ENCODE results near the gene RARB. TPM values are rescaled to one million over a fixed set of nuclear protein-coding genes. Genes with fewer than 3 reads are reported as not detected.

Gene RARB
- total and polyA plus RNA-seq, 2 experiments from 2014 or later, result 0.14 to 0.42 TPM

GRCh38 chr3:25381083-25381482 is 47.0 kb upstream of the RARB start (continued):
- no peak for TF ChIP-seq REST (IDR thresholded peaks at IDR 0.05; ENCODE audit: unreplicated experiment)

GRCh38 chr3:25384471-25384870 is 43.6 kb upstream of the RARB start:
- H3K27ac Mint-ChIP-seq, result no peak overlapping the region
- H2AFZ ChIP-seq, result no peak overlapping the region
- DNase-seq (ENCODE audit: low spot score), result no peak
- H3K4me2 ChIP-seq, result no peak overlapping the region
- ATAC-seq, result no peak
- no peaks in the 10 kb centered on the region for H3K9me3 Mint-ChIP-seq
- H3K36me3 ChIP-seq (ENCODE audit: insufficient read depth), result no peaks in the 10 kb centered on the region
- H3K4me1 Mint-ChIP-seq, result peaks cover 2% of the 10 kb centered on the region; the same call in 2 of the 3 replicates
- peaks cover 2% of the 10 kb centered on the region for H3K27me3 Mint-ChIP-seq (ENCODE audit: insufficient read depth, low read depth, poor library complexity)
- no peaks in the 10 kb centered on the region for H3F3A ChIP-seq (replicated peaks; ENCODE audit: low read depth)
- no peaks in the 10 kb centered on the region for H3K27me3 ChIP-seq (ENCODE audit: insufficient read depth)
- no peak overlapping the region for H3K27ac ChIP-seq (ENCODE audit: low read depth)
- no peak overlapping the region for H3K4me3 Mint-ChIP-seq
- H4K20me1 ChIP-seq (replicated peaks; ENCODE audit: insufficient read depth), result no peaks in the 10 kb centered on the region
- no peak overlapping the region for H3K4me3 ChIP-seq
- 0 out of 2 replicates have a peak, but pooled peaks cover 7% of the 10 kb centered on the region for H3K9me2 ChIP-seq (ENCODE audit: insufficient read depth)
- H3K36me3 Mint-ChIP-seq (ENCODE audit: low read depth), result no peaks in the 10 kb centered on the region
- no peaks in the 10 kb centered on the region for H3K4me1 ChIP-seq (ENCODE audit: insufficient read depth)
- no peaks in the 10 kb centered on the region for H3K79me2 ChIP-seq (replicated peaks; ENCODE audit: insufficient read depth)
- TF ChIP-seq ZNF331 (CRISPR knock-in tag; IDR thresholded peaks at IDR 0.05; ENCODE audit: low read depth) (no peak), ETS1 (IDR thresholded peaks at IDR 0.05) (no peak), POLR2AphosphoS5 (IDR thresholded peaks at IDR 0.05; ENCODE audit: low read depth) (no peak), JUNB (IDR thresholded peaks at IDR 0.05; ENCODE audit: unreplicated experiment) (no peak), REST (IDR thresholded peaks at IDR 0.05; ENCODE audit: unreplicated experiment) (no peak), CREB1 (CRISPR knock-in tag; IDR thresholded peaks at IDR 0.05; ENCODE audit: low read depth) (no peak), EZH2phosphoT487 (IDR thresholded peaks at IDR 0.05; ENCODE audit: unreplicated experiment) (no peak), STAT1 (IDR thresholded peaks at IDR 0.05; ENCODE audit: unreplicated experiment) (no peak), CTCF (conservative IDR thresholded peaks at IDR 0.05; ENCODE audit: low read depth in 2 of 2) (no peak), ZNF114 (CRISPR knock-in tag; IDR thresholded peaks at IDR 0.05) (no peak)

Data from GM23338 (cell line).